Activated CD4-positive, alpha-beta T cell treated with anti-CD3 and anti-CD28 coated beads, Interleukin-2, amount 10 ng/mL, durations not matched to agents 7 days and 5 days (primary cell): ENCODE results near the gene ZNF496. TPM values are rescaled to one million over a fixed set of nuclear protein-coding genes. Genes with fewer than 3 reads are reported as not detected.
A peak's percentile ranks its signal among the peaks of the same experiment; 100 is the strongest.

Source experiments
- CTCF ChIA-PET: fragments of 350-600 bp; sonication (Branson Sonifier 250); formaldehyde crosslinking; loops from one replicate; lab custom pipeline; 2021; ENCODE audit warnings: antibody characterized with exemption; lab: Charles Lee
- POLR2A ChIA-PET: fragments of 350-600 bp; sonication (Branson Sonifier 250); formaldehyde crosslinking; loops from one replicate; lab custom pipeline; 2021; ENCODE audit warnings: antibody characterized with exemption; lab: Charles Lee
- DNase-seq: peaks from one replicate; pipeline ENCODE4 v3.0.0-alpha.2; 2020
- H3K27ac Mint-ChIP-seq: one replicate; pipeline ENCODE4 v1.8.0; 2021; ENCODE audit warnings: mild to moderate bottlenecking, moderate library complexity, mixed read lengths
- H3K27me3 Mint-ChIP-seq: one replicate; pipeline ENCODE4 v1.8.0; 2021; ENCODE audit warnings: mixed read lengths
- H3K36me3 Mint-ChIP-seq: one replicate; pipeline ENCODE4 v1.8.0; 2021; ENCODE audit warnings: low read depth, mixed read lengths
- H3K4me1 Mint-ChIP-seq: one replicate; pipeline ENCODE4 v1.8.0; 2021; ENCODE audit warnings: mixed read lengths
- H3K4me3 Mint-ChIP-seq: one replicate; pipeline ENCODE4 v1.8.0; 2021; ENCODE audit warnings: mild to moderate bottlenecking, moderate library complexity, mixed read lengths
- H3K9me3 Mint-ChIP-seq: one replicate; pipeline ENCODE4 v1.8.0; 2021; ENCODE audit warnings: mixed read lengths
- total RNA-seq, 2 experiments: library from RNA; stranded (reverse); gene quantifications; one replicate each; pipeline ENCODE4 v1.2.3, GENCODE V29; 2021

Gene ZNF496
- total RNA-seq, 2 experiments from 2014 or later: 7.2 to 7.4 TPM

- DNase-seq: no peak
- peaks cover 4% of the 10 kb centered on the region for H3K9me3 Mint-ChIP-seq
- peaks cover 7% of the 10 kb centered on the region for H3K27me3 Mint-ChIP-seq
- POLR2A ChIA-PET: no interaction called here
- H3K36me3 Mint-ChIP-seq: no peaks in the 10 kb centered on the region
- CTCF ChIA-PET: no interaction called here
- H3K4me3 Mint-ChIP-seq: no peak overlapping the region
- H3K27ac Mint-ChIP-seq: no peak overlapping the region
- H3K4me1 Mint-ChIP-seq: peaks cover 5% of the 10 kb centered on the region
These were observed 20.5 kb upstream of the ZNF496 start for GRCh38 chr1:247352175-247352574.

GRCh38 chr1:247350587-247350986 lies 18.9 kb upstream of the ZNF496 start:
- H3K4me1 Mint-ChIP-seq: peaks cover 5% of the 10 kb centered on the region
- H3K36me3 Mint-ChIP-seq: no peaks in the 10 kb centered on the region
- peaks cover 2% of the 10 kb centered on the region for H3K27me3 Mint-ChIP-seq
- ChIA-PET POLR2A (no interaction called here), CTCF (interaction anchor here (0.6 kb wide), 1 partner anchor 507 kb away, joined by 3 read pairs; the partner anchor contains the start of gene TRIM58)
- no peak overlapping the region for H3K4me3 Mint-ChIP-seq
- H3K9me3 Mint-ChIP-seq: peaks cover 2% of the 10 kb centered on the region
- H3K27ac Mint-ChIP-seq: no peak overlapping the region
- DNase-seq: no peak

GRCh38 chr1:247347477-247348222 lies 16.0 kb upstream of the ZNF496 start:
- DNase-seq: no peak
- H3K4me1 Mint-ChIP-seq: peaks cover 6% of the 10 kb centered on the region
- CTCF ChIA-PET: no interaction called here
- H3K36me3 Mint-ChIP-seq: no peaks in the 10 kb centered on the region
- H3K4me3 Mint-ChIP-seq: no peak overlapping the region
- no peaks in the 10 kb centered on the region for H3K27me3 Mint-ChIP-seq
- no peaks in the 10 kb centered on the region for H3K9me3 Mint-ChIP-seq
- POLR2A ChIA-PET: interaction anchor here (0.5 kb wide), 1 partner anchor 611 kb away, joined by 4 read pairs; no protein-coding TSS in a partner anchor
- H3K27ac Mint-ChIP-seq: no peak overlapping the region

- POLR2A ChIA-PET: no interaction called here
These were observed 14.2 kb upstream of the ZNF496 start for GRCh38 chr1:247345881-247346280.

GRCh38 chr1:247343801-247344200 lies 12.1 kb upstream of the ZNF496 start:
- Mint-ChIP-seq H3K4me3 (no peak overlapping the region), H3K9me3 (no peaks in the 10 kb centered on the region), H3K36me3 (no peaks in the 10 kb centered on the region), H3K27me3 (no peaks in the 10 kb centered on the region), H3K4me1 (peaks cover 3% of the 10 kb centered on the region), H3K27ac (no peak overlapping the region)
- DNase-seq: no peak
- ChIA-PET CTCF (no interaction called here), POLR2A (no interaction called here)

More at GRCh38 chr1:247345881-247346280, 14.2 kb upstream of the ZNF496 start:
- no peaks in the 10 kb centered on the region for H3K9me3 Mint-ChIP-seq
- H3K27ac Mint-ChIP-seq: no peak overlapping the region
- H3K27me3 Mint-ChIP-seq: no peaks in the 10 kb centered on the region
- no peak overlapping the region for H3K4me3 Mint-ChIP-seq
- H3K36me3 Mint-ChIP-seq: no peaks in the 10 kb centered on the region
- CTCF ChIA-PET: interaction anchor here (1.4 kb wide), 1 partner anchor 9 kb away, joined by 3 read pairs; no protein-coding TSS in a partner anchor
- peaks cover 8% of the 10 kb centered on the region for H3K4me1 Mint-ChIP-seq
- no peak for DNase-seq

GRCh38 chr1:247338723-247339275 lies 7.1 kb upstream of the ZNF496 start:
- ChIA-PET POLR2A (no interaction called here), CTCF (no interaction called here)
- H3K27ac Mint-ChIP-seq: no peak overlapping the region
- no peak for DNase-seq
- peaks cover 10% of the 10 kb centered on the region for H3K4me1 Mint-ChIP-seq
- no peaks in the 10 kb centered on the region for H3K9me3 Mint-ChIP-seq
- no peaks in the 10 kb centered on the region for H3K27me3 Mint-ChIP-seq
- H3K36me3 Mint-ChIP-seq: no peaks in the 10 kb centered on the region
- no peak overlapping the region for H3K4me3 Mint-ChIP-seq

- ChIA-PET POLR2A (no interaction called here), CTCF (no interaction called here)
- DNase-seq: no peak
- Mint-ChIP-seq H3K36me3 (no peaks in the 10 kb centered on the region), H3K4me3 (no peak overlapping the region), H3K27me3 (no peaks in the 10 kb centered on the region), H3K27ac (no peak overlapping the region), H3K4me1 (peaks cover 13% of the 10 kb centered on the region), H3K9me3 (no peaks in the 10 kb centered on the region)
These were observed 6.3 kb upstream of the ZNF496 start for GRCh38 chr1:247337961-247338360.

- Mint-ChIP-seq H3K9me3 (no peaks in the 10 kb centered on the region), H3K4me3 (no peak overlapping the region), H3K36me3 (no peaks in the 10 kb centered on the region), H3K4me1 (peaks cover 14% of the 10 kb centered on the region), H3K27ac (no peak overlapping the region), H3K27me3 (no peaks in the 10 kb centered on the region)
- no peak for DNase-seq
- CTCF ChIA-PET: interaction anchor here (0.6 to 1.2 kb wide), 3 partner anchors 9 to 646 kb away, joined by 3 to 4 read pairs (median 3); no protein-coding TSS in a partner anchor
- POLR2A ChIA-PET: no interaction called here
These were observed 5.6 kb upstream of the ZNF496 start for GRCh38 chr1:247337250-247337746.

GRCh38 chr1:247336390-247336789 lies 4.7 kb upstream of the ZNF496 start:
- DNase-seq: no peak
- Mint-ChIP-seq H3K9me3 (no peaks in the 10 kb centered on the region), H3K4me1 (peaks cover 14% of the 10 kb centered on the region), H3K4me3 (no peak overlapping the region), H3K36me3 (no peaks in the 10 kb centered on the region), H3K27me3 (no peaks in the 10 kb centered on the region), H3K27ac (no peak overlapping the region)
- POLR2A ChIA-PET: no interaction called here
- CTCF ChIA-PET: interaction anchor here (1.0 to 1.2 kb wide), 2 partner anchors 10 to 12 kb away, joined by 3 to 4 read pairs; no protein-coding TSS in a partner anchor

GRCh38 chr1:247335882-247336281 lies 4.2 kb upstream of the ZNF496 start:
- POLR2A ChIA-PET: no interaction called here
- no peaks in the 10 kb centered on the region for H3K27me3 Mint-ChIP-seq
- no peak for DNase-seq
- H3K9me3 Mint-ChIP-seq: no peaks in the 10 kb centered on the region
- CTCF ChIA-PET: interaction anchor here (1.2 kb wide), 1 partner anchor 12 kb away, joined by 4 read pairs; no protein-coding TSS in a partner anchor
- peaks cover 14% of the 10 kb centered on the region for H3K4me1 Mint-ChIP-seq
- H3K36me3 Mint-ChIP-seq: no peaks in the 10 kb centered on the region
- no peak overlapping the region for H3K27ac Mint-ChIP-seq
- H3K4me3 Mint-ChIP-seq: no peak overlapping the region

- Mint-ChIP-seq H3K27me3 (no peaks in the 10 kb centered on the region), H3K27ac (no peak overlapping the region), H3K4me3 (no peak overlapping the region), H3K36me3 (no peaks in the 10 kb centered on the region), H3K4me1 (peaks cover 24% of the 10 kb centered on the region), H3K9me3 (no peaks in the 10 kb centered on the region)
- no peak for DNase-seq
- ChIA-PET CTCF (no interaction called here), POLR2A (no interaction called here)
These were observed 2.9 kb upstream of the ZNF496 start for GRCh38 chr1:247334378-247335133.

GRCh38 chr1:247332623-247333361 lies 1.1 kb upstream of the ZNF496 start:
- ChIA-PET POLR2A (no interaction called here), CTCF (interaction anchor here (1.3 kb wide), 1 partner anchor 10 kb away, joined by 4 read pairs; no protein-coding TSS in a partner anchor)
- Mint-ChIP-seq H3K9me3 (no peaks in the 10 kb centered on the region), H3K4me3 (peak overlapping the region; percentile 59), H3K27me3 (no peaks in the 10 kb centered on the region), H3K27ac (peak overlapping the region; percentile 74), H3K4me1 (peaks cover 24% of the 10 kb centered on the region), H3K36me3 (peaks cover 4% of the 10 kb centered on the region)
- no peak for DNase-seq
